ENCODE data around the gene MTMR11. TPM values are rescaled to one million over a fixed set of nuclear protein-coding genes. Genes with fewer than 3 reads are reported as not detected.

Gene MTMR11
- total and polyA plus RNA-seq, 2 of the 13 experiments (the other 11 are each of a cell fraction or from before 2014, with no cell fraction given) = 0.49 to 2.8 TPM

DNA sequence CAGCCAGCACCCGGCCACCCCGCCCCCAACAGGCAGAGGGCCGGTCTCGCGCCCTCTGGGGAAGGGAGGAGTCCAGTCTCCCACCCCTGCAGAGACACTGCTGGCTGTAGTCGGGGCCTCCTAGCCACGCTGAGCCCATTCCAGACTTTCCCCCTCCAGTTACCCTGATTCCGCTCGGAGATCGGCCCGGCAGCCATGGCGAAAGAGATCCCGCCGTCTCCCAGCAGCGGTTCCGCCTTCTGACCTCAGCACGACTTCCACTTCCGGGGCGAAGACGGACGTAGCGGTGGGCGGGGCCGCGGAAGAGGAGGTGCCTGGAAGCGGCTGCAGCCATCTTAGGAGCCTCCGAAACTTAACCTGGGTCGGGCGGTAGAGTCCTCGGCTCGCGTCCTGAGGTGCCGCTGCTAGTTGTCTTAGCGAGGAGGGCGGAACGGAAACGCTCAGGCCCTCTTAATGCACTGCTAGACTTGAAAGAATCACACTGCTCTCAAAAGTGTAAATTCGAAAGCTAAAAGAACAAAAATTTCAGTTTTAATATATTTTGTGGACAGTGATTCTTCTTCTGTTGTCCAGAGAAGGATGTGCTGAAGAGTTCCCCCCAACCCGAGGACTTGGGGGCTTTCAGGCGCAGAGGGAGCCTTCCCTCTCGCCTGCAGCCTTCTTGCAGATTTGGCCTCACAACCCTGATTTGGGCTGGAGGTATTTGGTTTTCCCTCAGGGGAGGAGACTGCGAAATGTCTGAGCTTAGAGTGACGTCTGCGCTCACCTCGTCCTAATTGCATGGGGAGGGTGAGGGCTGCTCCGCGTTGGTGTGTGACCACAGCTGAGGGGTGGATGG is 8.9 kb downstream of the MTMR11 start, which contains the start of gene SF3B4 (continued):
- TF ChIP-seq NONO (IDR thresholded peaks at IDR 0.05) (no peak), NONO (CRISPR knock-in tag; conservative IDR thresholded peaks at IDR 0.05) (peak; percentile 85), HDAC1 (CRISPR knock-in tag; IDR thresholded peaks at IDR 0.05) (peak; percentile 93), THAP11 (CRISPR knock-in tag; IDR thresholded peaks at IDR 0.05) (peak; percentile 95), ZNF431 (CRISPR knock-in tag; IDR thresholded peaks at IDR 0.05; ENCODE audit: borderline replicate concordance, low read depth) (no peak), THAP8 (CRISPR knock-in tag; IDR thresholded peaks at IDR 0.05; ENCODE audit: borderline replicate concordance) (no peak), ZNF772 (CRISPR knock-in tag; IDR thresholded peaks at IDR 0.05) (0 out of 2 replicates have a peak, but pooled peaks have one; percentile 18), SSRP1 (CRISPR knock-in tag; IDR thresholded peaks at IDR 0.05) (peak; percentile 43), ZFP37 (CRISPR knock-in tag; IDR thresholded peaks at IDR 0.05; ENCODE audit: borderline replicate concordance) (no peak; the same call in 1 of the 2 replicates)
- TF ChIP-seq, protein P1, sequence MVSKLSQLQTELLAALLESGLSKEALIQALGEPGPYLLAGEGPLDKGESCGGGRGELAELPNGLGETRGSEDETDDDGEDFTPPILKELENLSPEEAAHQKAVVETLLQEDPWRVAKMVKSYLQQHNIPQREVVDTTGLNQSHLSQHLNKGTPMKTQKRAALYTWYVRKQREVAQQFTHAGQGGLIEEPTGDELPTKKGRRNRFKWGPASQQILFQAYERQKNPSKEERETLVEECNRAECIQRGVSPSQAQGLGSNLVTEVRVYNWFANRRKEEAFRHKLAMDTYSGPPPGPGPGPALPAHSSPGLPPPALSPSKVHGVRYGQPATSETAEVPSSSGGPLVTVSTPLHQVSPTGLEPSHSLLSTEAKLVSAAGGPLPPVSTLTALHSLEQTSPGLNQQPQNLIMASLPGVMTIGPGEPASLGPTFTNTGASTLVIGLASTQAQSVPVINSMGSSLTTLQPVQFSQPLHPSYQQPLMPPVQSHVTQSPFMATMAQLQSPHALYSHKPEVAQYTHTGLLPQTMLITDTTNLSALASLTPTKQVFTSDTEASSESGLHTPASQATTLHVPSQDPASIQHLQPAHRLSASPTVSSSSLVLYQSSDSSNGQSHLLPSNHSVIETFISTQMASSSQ (IDR thresholded peaks at IDR 0.05; ENCODE audit: low read depth) = no peak
- TF ChIP-seq, protein P1 (CRISPR knock-in tag; IDR thresholded peaks at IDR 0.05; ENCODE audit: borderline replicate concordance) = peak; percentile 29; the same call in 1 of the 2 replicates
- TF ChIP-seq, protein P2, sequence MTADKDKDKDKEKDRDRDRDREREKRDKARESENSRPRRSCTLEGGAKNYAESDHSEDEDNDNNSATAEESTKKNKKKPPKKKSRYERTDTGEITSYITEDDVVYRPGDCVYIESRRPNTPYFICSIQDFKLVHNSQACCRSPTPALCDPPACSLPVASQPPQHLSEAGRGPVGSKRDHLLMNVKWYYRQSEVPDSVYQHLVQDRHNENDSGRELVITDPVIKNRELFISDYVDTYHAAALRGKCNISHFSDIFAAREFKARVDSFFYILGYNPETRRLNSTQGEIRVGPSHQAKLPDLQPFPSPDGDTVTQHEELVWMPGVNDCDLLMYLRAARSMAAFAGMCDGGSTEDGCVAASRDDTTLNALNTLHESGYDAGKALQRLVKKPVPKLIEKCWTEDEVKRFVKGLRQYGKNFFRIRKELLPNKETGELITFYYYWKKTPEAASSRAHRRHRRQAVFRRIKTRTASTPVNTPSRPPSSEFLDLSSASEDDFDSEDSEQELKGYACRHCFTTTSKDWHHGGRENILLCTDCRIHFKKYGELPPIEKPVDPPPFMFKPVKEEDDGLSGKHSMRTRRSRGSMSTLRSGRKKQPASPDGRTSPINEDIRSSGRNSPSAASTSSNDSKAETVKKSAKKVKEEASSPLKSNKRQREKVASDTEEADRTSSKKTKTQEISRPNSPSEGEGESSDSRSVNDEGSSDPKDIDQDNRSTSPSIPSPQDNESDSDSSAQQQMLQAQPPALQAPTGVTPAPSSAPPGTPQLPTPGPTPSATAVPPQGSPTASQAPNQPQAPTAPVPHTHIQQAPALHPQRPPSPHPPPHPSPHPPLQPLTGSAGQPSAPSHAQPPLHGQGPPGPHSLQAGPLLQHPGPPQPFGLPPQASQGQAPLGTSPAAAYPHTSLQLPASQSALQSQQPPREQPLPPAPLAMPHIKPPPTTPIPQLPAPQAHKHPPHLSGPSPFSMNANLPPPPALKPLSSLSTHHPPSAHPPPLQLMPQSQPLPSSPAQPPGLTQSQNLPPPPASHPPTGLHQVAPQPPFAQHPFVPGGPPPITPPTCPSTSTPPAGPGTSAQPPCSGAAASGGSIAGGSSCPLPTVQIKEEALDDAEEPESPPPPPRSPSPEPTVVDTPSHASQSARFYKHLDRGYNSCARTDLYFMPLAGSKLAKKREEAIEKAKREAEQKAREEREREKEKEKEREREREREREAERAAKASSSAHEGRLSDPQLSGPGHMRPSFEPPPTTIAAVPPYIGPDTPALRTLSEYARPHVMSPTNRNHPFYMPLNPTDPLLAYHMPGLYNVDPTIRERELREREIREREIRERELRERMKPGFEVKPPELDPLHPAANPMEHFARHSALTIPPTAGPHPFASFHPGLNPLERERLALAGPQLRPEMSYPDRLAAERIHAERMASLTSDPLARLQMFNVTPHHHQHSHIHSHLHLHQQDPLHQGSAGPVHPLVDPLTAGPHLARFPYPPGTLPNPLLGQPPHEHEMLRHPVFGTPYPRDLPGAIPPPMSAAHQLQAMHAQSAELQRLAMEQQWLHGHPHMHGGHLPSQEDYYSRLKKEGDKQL (CRISPR knock-in tag; IDR thresholded peaks at IDR 0.05; ENCODE audit: low read depth) = 0 out of 2 replicates have a peak, but pooled peaks have one; percentile 25
- TF ChIP-seq, protein P3, sequence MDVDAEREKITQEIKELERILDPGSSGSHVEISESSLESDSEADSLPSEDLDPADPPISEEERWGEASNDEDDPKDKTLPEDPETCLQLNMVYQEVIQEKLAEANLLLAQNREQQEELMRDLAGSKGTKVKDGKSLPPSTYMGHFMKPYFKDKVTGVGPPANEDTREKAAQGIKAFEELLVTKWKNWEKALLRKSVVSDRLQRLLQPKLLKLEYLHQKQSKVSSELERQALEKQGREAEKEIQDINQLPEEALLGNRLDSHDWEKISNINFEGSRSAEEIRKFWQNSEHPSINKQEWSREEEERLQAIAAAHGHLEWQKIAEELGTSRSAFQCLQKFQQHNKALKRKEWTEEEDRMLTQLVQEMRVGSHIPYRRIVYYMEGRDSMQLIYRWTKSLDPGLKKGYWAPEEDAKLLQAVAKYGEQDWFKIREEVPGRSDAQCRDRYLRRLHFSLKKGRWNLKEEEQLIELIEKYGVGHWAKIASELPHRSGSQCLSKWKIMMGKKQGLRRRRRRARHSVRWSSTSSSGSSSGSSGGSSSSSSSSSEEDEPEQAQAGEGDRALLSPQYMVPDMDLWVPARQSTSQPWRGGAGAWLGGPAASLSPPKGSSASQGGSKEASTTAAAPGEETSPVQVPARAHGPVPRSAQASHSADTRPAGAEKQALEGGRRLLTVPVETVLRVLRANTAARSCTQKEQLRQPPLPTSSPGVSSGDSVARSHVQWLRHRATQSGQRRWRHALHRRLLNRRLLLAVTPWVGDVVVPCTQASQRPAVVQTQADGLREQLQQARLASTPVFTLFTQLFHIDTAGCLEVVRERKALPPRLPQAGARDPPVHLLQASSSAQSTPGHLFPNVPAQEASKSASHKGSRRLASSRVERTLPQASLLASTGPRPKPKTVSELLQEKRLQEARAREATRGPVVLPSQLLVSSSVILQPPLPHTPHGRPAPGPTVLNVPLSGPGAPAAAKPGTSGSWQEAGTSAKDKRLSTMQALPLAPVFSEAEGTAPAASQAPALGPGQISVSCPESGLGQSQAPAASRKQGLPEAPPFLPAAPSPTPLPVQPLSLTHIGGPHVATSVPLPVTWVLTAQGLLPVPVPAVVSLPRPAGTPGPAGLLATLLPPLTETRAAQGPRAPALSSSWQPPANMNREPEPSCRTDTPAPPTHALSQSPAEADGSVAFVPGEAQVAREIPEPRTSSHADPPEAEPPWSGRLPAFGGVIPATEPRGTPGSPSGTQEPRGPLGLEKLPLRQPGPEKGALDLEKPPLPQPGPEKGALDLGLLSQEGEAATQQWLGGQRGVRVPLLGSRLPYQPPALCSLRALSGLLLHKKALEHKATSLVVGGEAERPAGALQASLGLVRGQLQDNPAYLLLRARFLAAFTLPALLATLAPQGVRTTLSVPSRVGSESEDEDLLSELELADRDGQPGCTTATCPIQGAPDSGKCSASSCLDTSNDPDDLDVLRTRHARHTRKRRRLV (CRISPR knock-in tag; IDR thresholded peaks at IDR 0.05) = 0 out of 2 replicates have a peak, but pooled peaks have one; percentile 24
